HG02943 (cell line): ENCODE results near the gene TMEM158.

Experiments
- ATAC-seq: cut with Tn5 transposase; IDR thresholded peaks from one replicate; pipeline ENCODE4 v1.9.1; 2021; ENCODE audit warnings: mild to moderate bottlenecking, low read depth, moderate library complexity; ENCODE audit not compliant: unreplicated experiment

Gene TMEM158

GRCh38 chr3:45207446-45207845 lies 18.6 kb downstream of the TMEM158 start:
- ATAC-seq: no peak

- no peak for ATAC-seq
Observed at GRCh38 chr3:45205126-45205525, 21.0 kb downstream of the TMEM158 start.

GRCh38 chr3:45204136-45204535 lies 22.0 kb downstream of the TMEM158 start:
- ATAC-seq: no peak

- no peak for ATAC-seq
Observed at GRCh38 chr3:45199837-45200648, 26.0 kb downstream of the TMEM158 start.

GRCh38 chr3:45198264-45199260 lies 27.5 kb downstream of the TMEM158 start:
- ATAC-seq: no peak

- ATAC-seq: no peak
Observed at GRCh38 chr3:45194791-45195190, 31.3 kb downstream of the TMEM158 start.

- no peak for ATAC-seq
Observed at GRCh38 chr3:45191924-45192417, 34.1 kb downstream of the TMEM158 start.

- ATAC-seq: no peak
Observed at GRCh38 chr3:45191424-45191823, 34.7 kb downstream of the TMEM158 start.

GRCh38 chr3:45188719-45189659 lies 37.1 kb downstream of the TMEM158 start:
- no peak for ATAC-seq

GRCh38 chr3:45187694-45188141 lies 38.4 kb downstream of the TMEM158 start:
- ATAC-seq: no peak

GRCh38 chr3:45186871-45187270 lies 39.2 kb downstream of the TMEM158 start:
- ATAC-seq: no peak

- ATAC-seq: no peak
Observed at GRCh38 chr3:45185461-45185860, 40.6 kb downstream of the TMEM158 start.

- ATAC-seq: no peak
Observed at GRCh38 chr3:45185052-45185451, 41.0 kb downstream of the TMEM158 start.

- no peak for ATAC-seq
Observed at GRCh38 chr3:45183872-45184262, 42.2 kb downstream of the TMEM158 start.

GRCh38 chr3:45182915-45183871 lies 42.9 kb downstream of the TMEM158 start:
- no peak for ATAC-seq

- ATAC-seq: no peak
Observed at GRCh38 chr3:45181496-45181895, 44.6 kb downstream of the TMEM158 start.

GRCh38 chr3:45180899-45181298 lies 45.2 kb downstream of the TMEM158 start:
- ATAC-seq: no peak

GRCh38 chr3:45180051-45180450 lies 46.0 kb downstream of the TMEM158 start:
- ATAC-seq: no peak

- no peak for ATAC-seq
Observed at GRCh38 chr3:45179163-45179562, 46.9 kb downstream of the TMEM158 start.
